HT1080 (cell line): ENCODE measurements around the gene CERCAM. TPM values are rescaled to one million over a fixed set of nuclear protein-coding genes. Genes with fewer than 3 reads are reported as not detected.
"Not testable (repeated sequence)": the region's sequence is repeated elsewhere in the genome, so short reads cannot be mapped to it uniquely, and the experiment has no call there.

Source experiments
- DNase-seq: peaks from one replicate; pipeline ENCODE4 v3.0.0-alpha.2; 2015; ENCODE audit warnings: low read depth
- total RNA-seq: library from RNA; depleted of rRNA; stranded (reverse); fragments of >200 nt; shearing (Covaris generic); gene quantifications from 2 replicates; pipeline ENCODE4 v1.2.3, GENCODE V29; 2014

CERCAM gene
- total RNA-seq, 1 experiment from 2014 or later, result 65.5 TPM

DNA sequence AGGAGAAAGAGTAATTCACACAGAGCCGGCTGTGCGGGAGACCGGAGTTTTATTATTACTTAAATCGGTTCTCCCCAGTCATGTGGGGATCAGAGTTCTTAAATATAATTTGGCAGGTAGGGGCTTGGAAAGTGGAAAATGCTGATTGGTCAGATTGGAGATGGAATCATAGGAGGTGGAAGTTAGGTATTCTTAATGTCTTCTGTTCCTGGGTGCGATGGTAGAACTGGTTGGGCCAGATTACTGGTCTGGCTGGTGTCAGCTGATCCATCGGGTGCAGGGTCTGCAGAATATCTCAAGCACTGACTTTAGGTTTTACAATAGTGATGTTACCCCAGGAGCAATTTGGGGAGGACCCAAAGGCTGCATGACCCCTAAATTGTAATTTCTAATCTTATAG is 4.6 kb upstream of the CERCAM start:
- no peak for DNase-seq

- no peak for DNase-seq
These were observed 4.1 kb upstream of the CERCAM start for GRCh38 chr9:128416432-128417019.

DNA sequence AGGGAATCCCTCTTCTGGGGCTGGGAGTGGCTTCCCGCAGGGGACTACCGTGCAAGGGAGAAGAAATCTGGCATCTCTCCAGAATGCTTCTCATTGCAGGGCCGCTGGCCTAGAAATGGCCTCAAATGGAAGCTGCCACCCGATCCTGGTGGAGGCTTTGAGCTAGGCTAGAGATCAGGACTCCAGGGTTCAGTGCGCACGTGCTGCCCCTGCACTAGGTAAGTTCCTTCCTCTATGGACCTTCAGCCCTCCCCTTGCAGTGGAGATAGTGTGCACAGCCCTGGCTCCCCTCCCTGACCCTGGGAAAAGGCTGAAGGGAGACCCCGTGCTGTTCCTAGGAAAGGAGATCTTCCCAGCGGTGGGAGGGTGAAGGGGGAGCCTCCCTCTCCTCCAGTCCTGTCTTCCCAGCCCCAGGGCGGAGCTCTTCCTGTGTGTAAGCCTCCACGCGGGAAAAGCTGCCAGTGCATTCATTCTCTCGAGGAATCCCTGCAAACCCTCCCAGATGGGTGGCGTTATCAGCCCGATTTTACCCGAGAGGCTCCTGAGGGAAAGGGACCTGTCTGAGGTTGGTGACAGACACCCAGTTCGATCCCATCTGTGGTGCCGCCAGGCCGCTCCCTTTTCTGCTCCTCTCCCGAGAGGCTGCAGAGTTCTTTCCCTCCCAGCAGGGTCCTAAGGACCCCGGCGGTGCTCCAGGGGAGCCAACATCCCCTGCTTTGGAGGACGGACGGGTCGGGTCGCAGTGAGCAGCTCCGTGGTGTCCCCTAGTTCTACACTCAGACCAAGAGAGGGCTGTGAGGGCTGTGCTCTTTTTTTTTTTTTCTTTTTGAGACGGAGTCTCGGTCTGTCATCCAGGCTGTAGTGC is 1.4 kb upstream of the CERCAM start:
- no peak for DNase-seq

DNA sequence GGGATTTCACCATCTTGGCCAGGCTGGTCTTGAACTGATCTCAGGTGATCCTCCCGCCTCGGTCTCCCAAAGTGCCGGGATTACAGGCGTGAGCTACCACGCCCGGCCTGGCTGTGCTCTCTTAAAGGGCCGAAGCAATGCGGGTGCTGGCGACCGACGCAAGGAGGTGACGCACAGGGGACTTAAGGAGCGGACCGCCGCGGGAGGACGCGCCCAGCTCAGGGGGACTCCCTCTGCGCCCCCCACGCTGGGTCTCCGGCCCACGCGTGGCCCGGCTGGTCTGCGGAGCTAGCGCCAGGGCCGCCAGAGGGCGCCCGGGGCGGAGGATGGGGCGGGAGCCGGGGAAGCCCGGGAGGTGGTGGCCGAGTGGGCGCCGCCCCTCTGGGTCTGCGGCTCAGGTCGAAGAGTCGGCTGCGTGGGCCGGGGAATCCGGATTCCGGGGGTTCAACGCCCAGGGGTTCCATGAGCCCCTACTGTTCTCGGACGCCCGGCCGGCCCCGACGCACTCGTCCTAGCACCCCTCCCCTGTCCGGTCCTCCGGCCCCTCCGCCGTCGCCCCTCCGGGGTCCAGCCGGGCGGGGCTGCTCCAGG is 502 bp upstream of the CERCAM start:
- peak; percentile 63 for DNase-seq

DNA sequence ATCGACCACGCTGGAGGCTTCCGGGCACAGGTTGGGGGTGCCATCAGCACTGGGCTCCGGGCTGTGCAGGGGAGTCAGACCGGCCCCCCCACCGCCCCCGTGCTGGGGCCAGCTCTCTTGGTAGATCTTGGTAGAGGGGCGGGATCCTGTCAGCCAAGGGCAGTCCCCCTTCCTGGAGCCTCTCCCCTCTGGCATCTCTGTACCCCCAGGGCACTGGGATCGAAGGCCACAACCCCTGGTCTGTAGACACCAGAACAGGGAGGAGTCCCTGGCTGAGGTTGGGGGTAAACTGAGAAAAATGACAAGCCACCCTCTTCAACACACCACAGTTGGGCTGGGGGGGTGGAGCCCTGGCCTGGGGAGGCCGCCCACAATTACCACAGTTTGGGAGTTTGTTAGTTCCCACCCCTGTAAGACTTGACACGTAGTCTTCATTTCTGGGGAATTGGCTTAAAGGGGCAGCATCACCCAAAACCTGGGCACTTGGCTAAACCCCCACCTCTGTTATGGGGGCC is 882 bp downstream of the CERCAM start:
- no peak for DNase-seq

- DNase-seq, result not testable (repeated sequence)
These were observed 1.5 kb downstream of the CERCAM start for GRCh38 chr9:128422022-128422782.

DNA sequence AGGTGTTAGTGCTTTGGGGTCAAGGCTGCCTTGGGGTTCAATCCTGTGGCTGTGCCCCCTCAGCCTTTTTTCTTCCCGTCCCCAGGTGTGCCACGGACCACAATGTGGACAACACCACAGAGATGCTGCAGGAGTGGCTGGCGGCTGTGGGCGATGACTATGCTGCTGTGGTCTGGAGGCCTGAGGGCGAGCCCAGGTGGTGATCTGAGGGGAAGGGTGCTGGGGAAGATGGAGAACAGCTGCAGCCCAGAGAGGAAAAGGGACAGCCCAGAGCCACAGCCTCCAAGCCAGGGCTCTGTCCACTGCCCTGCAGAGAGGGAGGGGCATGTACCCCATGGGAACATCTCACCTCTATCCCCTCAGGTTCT is 2.1 kb downstream of the CERCAM start:
- DNase-seq, result no peak

DNA sequence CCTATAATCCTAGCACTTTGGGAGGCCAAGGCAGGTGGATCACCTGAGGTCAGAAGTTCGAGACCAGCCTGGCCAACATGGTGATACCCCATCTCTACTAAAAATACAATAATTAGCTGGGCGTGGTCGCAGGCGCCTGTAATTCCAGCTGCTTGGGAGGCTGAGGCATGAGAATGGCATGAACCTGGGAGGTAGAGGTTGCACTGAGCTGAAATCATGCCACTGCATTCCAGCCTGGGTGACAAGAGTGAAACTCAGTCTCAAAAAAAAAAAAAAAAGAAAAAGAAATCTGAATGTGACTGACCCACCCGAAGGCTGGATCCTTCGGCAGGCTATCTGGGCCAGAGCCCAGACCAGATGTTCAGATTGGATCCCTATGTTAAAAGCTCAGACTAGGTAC is 2.7 kb downstream of the CERCAM start:
- not testable (repeated sequence) for DNase-seq

DNA sequence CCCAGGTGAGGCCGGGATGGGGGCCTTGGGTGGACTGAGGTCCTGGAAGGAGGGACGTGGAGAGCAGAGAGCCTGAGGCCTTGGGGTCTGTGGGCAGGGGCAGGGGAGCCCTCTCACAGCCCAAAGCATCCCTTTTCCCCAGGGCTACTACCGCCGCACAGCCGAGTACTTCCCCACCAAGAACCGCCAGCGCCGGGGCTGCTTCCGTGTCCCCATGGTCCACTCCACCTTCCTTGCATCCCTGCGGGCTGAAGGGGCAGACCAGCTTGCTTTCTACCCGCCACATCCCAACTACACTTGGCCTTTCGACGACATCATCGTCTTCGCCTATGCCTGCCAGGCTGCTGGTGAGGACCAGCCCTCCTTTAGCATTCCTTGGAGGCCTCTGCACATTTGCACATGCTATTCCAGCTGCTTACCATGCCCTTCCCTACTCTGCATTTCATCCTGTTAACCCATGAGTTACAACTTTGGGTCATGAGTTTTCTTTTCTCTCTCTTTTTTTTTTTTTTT is 3.7 kb downstream of the CERCAM start:
- no peak for DNase-seq

DNA sequence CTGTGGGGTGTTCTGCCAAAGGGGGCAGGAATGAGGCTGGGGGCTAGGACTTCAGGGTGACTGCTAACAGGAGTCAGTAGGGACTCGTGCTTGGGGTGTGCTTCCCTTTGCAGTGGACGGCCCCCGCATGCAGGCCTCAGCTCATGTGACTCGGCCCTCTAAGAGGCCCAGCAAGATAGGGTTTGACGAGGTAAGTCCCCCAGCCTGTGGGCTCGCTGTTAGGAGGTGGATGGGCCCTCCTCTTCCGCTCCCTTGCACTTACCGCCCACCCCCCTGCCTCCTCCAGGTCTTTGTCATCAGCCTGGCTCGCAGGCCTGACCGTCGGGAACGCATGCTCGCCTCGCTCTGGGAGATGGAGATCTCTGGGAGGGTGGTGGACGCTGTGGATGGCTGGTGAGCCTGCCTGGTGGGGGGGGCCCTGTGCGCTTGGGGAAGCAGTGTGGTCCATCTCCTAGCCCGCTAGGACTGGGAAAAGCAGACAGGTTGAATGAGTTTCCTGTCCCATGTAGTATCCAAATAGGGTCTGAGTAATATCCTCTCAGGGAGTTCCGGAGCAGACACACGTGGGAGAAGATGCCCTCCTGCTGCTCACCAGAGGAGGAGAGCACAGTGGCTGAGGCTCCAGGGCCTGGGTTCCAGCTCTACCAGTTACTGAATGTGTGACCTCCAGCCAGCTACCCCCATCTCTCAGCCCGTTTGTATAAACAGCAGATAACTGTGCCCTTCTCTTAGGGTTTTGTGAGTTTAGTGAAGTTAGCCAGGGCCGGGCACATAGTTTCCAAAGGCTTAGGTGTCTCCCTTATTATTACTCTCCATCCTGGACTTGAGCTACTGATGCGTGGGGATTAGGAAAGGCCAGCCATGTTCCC is 8.2 kb downstream of the CERCAM start:
- peak; percentile 88 for DNase-seq

- no peak for DNase-seq
These were observed 8.9 kb downstream of the CERCAM start for GRCh38 chr9:128429513-128430086.

GRCh38 chr9:128431207-128431606 is 10.6 kb downstream of the CERCAM start:
- DNase-seq, result no peak

DNA sequence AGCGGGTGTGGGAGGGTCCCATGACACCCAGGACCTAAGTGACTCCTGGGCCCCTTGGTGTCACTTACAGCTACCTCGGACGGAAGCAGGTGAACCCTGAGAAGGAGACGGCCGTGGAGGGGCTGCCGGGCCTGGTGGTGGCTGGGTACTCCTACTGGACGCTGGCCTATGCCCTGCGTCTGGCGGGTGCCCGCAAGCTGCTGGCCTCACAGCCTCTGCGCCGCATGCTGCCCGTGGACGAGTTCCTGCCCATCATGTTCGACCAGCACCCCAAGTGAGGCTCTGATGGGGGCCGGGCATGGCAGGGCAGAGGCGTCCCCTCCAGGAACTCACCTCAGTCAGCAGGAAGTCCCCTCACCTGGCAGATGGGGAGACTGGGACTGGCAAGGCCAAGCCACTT is 13.7 kb downstream of the CERCAM start:
- no peak for DNase-seq

- no peak for DNase-seq
These were observed 15.0 kb downstream of the CERCAM start for GRCh38 chr9:128435611-128436010.

GRCh38 chr9:128438343-128439109 is 17.9 kb downstream of the CERCAM start:
- peak; percentile 67 for DNase-seq

- DNase-seq, result no peak
These were observed 18.6 kb downstream of the CERCAM start for GRCh38 chr9:128439273-128439672.

DNA sequence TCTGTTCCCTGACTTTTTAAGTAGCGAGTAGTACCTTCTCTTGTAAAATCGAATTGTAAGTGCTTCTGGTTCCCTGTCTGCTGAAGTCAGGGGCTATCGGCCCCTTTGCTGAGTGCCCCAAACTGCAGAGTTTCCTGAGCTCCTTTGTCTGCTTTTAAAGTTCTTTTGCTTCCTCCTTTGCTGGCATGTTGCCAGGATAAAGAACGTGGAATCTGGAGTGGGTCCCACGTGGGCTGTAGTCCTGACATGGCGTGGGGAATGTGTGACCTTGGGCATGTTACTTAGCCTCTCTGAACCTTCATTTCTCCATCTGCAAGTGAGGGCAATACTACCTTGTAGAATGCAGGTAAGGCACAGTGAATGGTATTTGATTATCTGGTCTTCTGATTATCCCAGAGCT is 21.5 kb downstream of the CERCAM start:
- no peak for DNase-seq

GRCh38 chr9:128446505-128446904 is 25.8 kb downstream of the CERCAM start:
- DNase-seq, result not testable (repeated sequence)

- no peak for DNase-seq
These were observed 28.1 kb downstream of the CERCAM start for GRCh38 chr9:128448746-128449145.
